Coronary artery (tissue), 2 donors: ENCODE measurements around the gene LILRA5.

ENCODE experiments used
- DNase-seq: peaks from one replicate; pipeline ENCODE4 v3.0.0-alpha.2; 2017; ENCODE audit warnings: low spot score
- H3K27ac ChIP-seq, 2 donors: fragments of 200-600 bp; sonication (generic); one replicate each; pipeline ENCODE4 v1.5.1; 2016 to 2019
- H3K4me3 ChIP-seq: fragments of 200-600 bp; sonication (generic); 2 replicates; pipeline ENCODE4 v1.5.1; 2016; ENCODE audit warnings: mild to moderate bottlenecking, moderate library complexity
- TF ChIP-seq, protein P1 (sequence below): fragments of 200-600 bp; sonication (generic); IDR thresholded peaks from one replicate; pipeline ENCODE4 v1.5.1; 2019; ENCODE audit warnings: antibody characterized with exemption

Gene LILRA5

DNA sequence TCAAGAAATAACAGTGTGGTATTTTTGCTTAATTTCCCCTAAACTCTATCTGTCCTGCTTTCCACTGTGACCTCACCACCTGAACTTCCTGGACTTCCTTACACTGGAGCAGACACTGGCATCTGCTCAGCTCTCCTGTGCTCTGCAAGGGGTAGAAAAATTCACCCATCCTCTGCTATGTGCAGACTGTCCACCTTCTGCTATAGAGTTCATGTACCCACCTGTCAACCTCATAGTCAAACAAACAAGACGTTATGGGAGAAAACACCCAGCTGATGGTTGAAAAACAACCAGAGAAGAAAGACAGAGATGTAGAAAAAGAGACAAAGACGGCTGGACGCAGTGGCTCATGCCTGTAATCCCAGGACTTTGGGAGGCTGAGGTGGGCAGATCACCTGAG lies 39.6 kb upstream of the LILRA5 start:
- H3K4me3 ChIP-seq, result no peak overlapping the region
- no peak overlapping the region for H3K27ac ChIP-seq
- TF ChIP-seq, protein P1, sequence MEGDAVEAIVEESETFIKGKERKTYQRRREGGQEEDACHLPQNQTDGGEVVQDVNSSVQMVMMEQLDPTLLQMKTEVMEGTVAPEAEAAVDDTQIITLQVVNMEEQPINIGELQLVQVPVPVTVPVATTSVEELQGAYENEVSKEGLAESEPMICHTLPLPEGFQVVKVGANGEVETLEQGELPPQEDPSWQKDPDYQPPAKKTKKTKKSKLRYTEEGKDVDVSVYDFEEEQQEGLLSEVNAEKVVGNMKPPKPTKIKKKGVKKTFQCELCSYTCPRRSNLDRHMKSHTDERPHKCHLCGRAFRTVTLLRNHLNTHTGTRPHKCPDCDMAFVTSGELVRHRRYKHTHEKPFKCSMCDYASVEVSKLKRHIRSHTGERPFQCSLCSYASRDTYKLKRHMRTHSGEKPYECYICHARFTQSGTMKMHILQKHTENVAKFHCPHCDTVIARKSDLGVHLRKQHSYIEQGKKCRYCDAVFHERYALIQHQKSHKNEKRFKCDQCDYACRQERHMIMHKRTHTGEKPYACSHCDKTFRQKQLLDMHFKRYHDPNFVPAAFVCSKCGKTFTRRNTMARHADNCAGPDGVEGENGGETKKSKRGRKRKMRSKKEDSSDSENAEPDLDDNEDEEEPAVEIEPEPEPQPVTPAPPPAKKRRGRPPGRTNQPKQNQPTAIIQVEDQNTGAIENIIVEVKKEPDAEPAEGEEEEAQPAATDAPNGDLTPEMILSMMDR, result no peak
- DNase-seq, result no peak

DNA sequence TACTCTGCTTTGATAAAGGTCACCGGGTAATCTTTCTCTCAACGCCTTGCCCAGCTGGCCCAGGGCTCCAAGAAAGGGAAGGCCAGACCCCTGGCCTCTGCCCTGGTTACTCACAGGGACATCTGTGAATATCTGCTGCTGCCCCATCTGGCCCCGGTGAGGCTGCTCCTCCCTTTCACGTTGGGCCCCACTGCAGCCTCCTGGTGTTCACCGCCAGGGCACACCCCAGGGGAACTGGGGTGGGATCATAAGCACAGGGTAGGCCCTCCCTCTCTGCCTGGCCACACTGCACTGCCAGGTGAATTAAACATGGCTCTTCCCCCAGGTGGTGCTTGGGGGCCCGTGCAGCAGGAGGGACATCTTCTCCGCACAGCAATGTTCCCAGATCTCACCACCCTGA lies 39.1 kb upstream of the LILRA5 start:
- no peak for DNase-seq
- TF ChIP-seq, protein P1, result no peak
- no peak overlapping the region for H3K27ac ChIP-seq
- H3K4me3 ChIP-seq, result no peak overlapping the region

DNA sequence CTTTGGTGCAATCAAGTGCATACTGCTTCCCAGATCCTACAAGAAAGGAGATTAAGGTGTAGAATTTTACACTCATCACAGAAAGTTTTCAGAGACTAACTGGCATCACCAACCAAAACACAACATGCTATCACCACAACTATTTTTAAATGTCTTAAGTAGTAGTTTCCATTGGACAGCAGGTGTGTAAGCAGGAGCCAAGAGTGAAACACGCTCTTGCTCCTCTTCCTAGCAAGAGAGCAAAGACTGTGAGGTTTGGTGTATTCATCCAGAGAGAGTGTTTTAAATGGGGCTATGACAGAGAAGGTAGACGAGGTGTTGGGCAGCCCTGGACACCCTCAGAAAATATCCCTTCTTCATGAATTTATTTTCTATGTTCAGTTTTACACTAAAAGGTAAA lies 38.5 kb upstream of the LILRA5 start:
- TF ChIP-seq, protein P1, result no peak
- Histone ChIP-seq H3K4me3 (no peak overlapping the region), H3K27ac (no peak overlapping the region)
- no peak for DNase-seq

DNA sequence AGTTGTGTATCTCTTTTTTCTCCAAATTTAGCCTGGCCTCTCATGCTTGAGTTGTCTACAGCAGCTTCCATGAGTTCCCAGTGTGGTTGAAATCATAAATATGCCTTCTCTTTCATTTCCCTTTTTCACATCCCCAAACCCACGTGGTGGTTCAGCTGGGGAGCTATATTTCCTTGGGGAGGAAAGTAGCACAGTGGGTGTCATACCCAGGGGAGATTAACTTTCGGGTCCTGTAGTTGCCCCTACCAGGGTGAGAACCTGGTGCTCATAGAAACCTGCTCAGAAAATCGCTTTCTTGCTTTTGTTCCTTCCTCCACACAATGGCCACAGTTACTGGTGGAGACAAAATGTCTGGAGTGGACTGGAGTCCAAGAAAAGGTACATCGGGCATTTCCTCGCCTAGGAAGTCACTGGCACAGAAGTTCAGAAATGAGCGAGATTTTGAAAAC lies 33.0 kb upstream of the LILRA5 start:
- DNase-seq, result no peak
- Histone ChIP-seq H3K27ac (peak overlapping the region in 1 of 2 donors; percentile 16), H3K4me3 (no peak overlapping the region)
- TF ChIP-seq, protein P1, result no peak

DNA sequence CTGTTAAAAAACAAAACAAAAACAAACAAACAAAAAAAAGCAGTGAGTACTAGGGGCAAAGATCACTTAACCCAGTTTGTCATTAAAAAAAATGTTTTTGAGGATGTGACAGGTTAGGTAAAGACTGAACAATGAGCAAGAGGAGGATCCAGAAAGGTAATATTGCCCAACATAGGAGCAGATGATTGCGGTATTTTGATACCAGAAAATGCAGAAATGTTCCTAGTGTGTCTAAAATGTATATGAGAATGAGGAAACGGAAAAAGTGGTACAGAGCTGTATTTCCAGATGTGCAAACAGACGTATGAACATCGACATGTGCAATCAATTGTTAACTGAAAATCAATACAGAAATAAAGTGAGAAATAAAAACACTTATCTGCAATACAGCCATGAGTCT lies 30.9 kb upstream of the LILRA5 start:
- TF ChIP-seq, protein P1, result no peak

DNA sequence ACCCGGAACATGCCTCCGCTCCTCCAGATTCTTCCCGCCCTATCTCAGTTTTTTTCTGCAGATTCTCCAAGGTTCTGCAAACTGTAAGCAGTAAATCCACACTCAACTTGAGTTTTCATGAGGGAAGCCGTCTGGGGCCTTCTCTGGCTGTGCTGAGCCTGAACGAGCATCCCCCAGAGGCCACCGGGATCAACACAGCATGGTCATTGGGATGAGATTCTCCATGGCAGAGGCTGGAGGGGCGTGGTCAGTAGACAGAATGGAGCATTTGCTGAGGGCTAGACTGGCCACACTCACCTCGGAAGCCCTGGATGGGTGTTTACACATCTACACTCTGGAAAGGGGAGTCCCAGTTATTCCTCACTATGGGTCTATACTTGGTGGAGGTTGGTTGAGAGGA lies 28.3 kb upstream of the LILRA5 start:
- H3K27ac ChIP-seq, result no peak overlapping the region
- H3K4me3 ChIP-seq, result no peak overlapping the region
- DNase-seq, result peak; percentile 49
- TF ChIP-seq, protein P1, result no peak

More for the DNA sequence above, 30.9 kb upstream of the LILRA5 start:
- no peak for DNase-seq
- Histone ChIP-seq H3K27ac (no peak overlapping the region), H3K4me3 (no peak overlapping the region)

DNA sequence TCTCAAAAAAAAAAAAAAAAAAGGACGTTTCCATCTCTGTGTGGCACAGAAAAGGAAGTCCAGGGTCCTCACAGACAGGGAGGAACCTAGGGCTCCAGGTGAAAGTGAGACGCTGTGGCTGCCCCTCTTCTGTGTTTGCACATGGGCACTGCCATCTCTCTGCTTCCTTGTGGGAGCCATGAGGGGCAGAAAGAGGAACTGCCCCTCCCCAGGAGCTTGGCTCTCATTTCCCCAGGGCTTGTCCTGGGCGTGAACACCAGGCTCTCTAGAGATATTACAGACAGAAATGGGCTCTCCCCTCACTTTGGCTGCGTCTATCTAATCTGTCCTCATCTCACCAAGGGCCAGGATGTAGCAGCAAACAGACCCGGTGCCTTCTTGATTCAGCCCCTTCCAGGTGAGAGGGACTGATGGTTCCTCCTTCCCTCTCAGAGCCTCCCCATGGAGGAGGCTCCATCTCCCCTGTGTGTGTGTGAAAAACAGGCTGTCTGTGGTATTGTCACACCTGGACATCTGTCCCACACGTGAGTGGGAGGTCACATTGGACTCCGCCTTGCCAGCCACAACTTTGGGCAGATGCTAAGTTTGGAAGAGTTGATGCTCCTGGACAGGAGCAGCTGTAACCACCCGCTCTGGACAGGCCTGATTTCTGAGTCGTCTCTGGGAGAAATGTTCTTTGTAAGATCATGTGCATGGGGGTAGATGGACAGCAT lies 26.8 kb upstream of the LILRA5 start:
- DNase-seq, result no peak
- Histone ChIP-seq H3K4me3 (no peak overlapping the region), H3K27ac (no peak overlapping the region)
- TF ChIP-seq, protein P1, result no peak
